Measurements from ENCODE around the gene CALU.

Gene CALU

DNA sequence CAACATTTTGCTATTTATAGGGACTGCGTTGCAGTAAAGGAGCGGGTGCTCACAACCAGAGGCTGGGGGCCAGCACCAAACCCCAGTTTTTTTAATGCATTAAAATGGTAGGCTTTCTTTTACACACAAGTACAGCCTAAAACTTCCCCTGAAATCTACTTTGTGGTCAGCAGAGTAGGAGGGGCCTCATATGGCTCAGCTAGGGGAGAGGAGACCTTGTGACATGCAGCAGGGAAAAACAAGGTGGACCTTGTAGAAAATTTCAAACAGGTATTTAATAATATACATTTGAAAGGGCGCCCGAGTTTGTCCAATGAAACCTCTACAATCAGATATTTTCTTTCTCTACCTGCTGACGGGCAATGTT, 54.0 kb downstream of the CALU start:
- Histone ChIP-seq H3K4me2 (ENCODE audit: low read depth, low read length, poor library complexity, severe bottlenecking) (no peak overlapping the region), H4K20me1 (ENCODE audit: low read depth, low read length) (no peaks in the 10 kb centered on the region), H3K27ac (ENCODE audit: low read depth, low read length) (no peak overlapping the region), H3F3A (ENCODE audit: insufficient read depth) (no peaks in the 10 kb centered on the region), H3K9me3 (ENCODE audit: insufficient read depth, low read length) (no peaks in the 10 kb centered on the region), H3K36me3 (ENCODE audit: low read length) (no peaks in the 10 kb centered on the region), H3K27me3 (ENCODE audit: low read length) (no peaks in the 10 kb centered on the region), H3K9ac (ENCODE audit: low read length) (no peak overlapping the region), H3K4me3 (ENCODE audit: insufficient read depth, low read length, poor library complexity, severe bottlenecking) (no peak overlapping the region), H3K79me2 (ENCODE audit: insufficient read depth, low read length) (no peaks in the 10 kb centered on the region), H3K9me2 (replicated peaks; ENCODE audit: insufficient read depth, low read length) (no peaks in the 10 kb centered on the region), H2AFZ (ENCODE audit: low read depth, low read length, severe bottlenecking) (no peak overlapping the region)
- TF ChIP-seq EZH2phosphoT487 (conservative IDR thresholded peaks at IDR 0.05; ENCODE audit: low read length) = no peak
- TF ChIP-seq CTCF (IDR thresholded peaks at IDR 0.05; ENCODE audit: insufficient read depth, low read length, poor library complexity, severe bottlenecking) = no peak

DNA sequence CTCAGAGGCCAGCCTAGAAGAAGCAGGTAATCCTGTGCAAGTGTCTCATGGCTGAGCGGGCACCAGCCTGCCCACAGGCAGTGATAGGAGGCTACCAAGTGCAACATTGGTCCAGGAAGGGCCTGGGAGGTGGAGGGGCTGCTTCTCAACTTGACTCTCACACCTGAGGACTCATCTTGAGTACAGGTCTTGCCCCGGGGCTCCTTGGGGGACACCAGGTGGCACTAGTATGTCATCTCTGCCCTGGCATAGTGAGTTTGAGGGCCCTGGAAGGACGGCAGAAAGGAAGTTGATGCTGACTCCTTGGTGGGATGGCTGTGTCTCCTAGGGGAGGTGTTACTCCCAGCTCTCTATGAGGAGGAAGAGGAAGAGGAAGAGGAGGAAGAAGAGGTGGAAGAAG, 54.9 kb downstream of the CALU start:
- H3K27me3 ChIP-seq (ENCODE audit: low read length) = no peaks in the 10 kb centered on the region
- no peaks in the 10 kb centered on the region for H3K9me3 ChIP-seq (ENCODE audit: insufficient read depth, low read length)
- H3F3A ChIP-seq (ENCODE audit: insufficient read depth) = no peaks in the 10 kb centered on the region
- H3K9me2 ChIP-seq (replicated peaks; ENCODE audit: insufficient read depth, low read length) = no peaks in the 10 kb centered on the region
- no peaks in the 10 kb centered on the region for H3K36me3 ChIP-seq (ENCODE audit: low read length)
- no peak overlapping the region for H3K27ac ChIP-seq (ENCODE audit: low read depth, low read length)
- no peak overlapping the region for H3K4me3 ChIP-seq (ENCODE audit: insufficient read depth, low read length, poor library complexity, severe bottlenecking)
- no peak overlapping the region for H3K4me2 ChIP-seq (ENCODE audit: low read depth, low read length, poor library complexity, severe bottlenecking)
- H3K79me2 ChIP-seq (ENCODE audit: insufficient read depth, low read length) = no peaks in the 10 kb centered on the region
- TF ChIP-seq EZH2phosphoT487 (conservative IDR thresholded peaks at IDR 0.05; ENCODE audit: low read length) = no peak
- TF ChIP-seq CTCF (IDR thresholded peaks at IDR 0.05; ENCODE audit: insufficient read depth, low read length, poor library complexity, severe bottlenecking) = peak; percentile 39
- no peak overlapping the region for H2AFZ ChIP-seq (ENCODE audit: low read depth, low read length, severe bottlenecking)
- H4K20me1 ChIP-seq (ENCODE audit: low read depth, low read length) = no peaks in the 10 kb centered on the region
- H3K9ac ChIP-seq (ENCODE audit: low read length) = no peak overlapping the region

DNA sequence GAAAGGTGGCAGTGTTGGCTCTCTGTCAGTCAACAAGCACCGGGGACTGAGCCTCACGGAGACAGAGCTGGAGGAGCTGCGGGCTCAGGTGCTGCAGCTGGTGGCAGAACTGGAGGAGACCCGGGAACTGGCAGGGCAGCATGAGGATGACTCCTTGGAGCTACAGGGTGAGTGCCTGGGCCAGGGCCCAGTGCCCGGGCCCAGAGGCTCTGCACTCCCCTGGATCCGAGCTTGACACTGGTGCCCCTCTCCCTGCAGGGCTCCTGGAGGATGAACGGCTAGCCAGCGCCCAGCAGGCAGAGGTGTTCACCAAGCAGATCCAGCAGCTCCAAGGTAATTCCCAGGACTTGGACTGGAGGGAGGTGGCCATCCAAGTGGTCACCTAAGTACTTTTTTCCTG, 55.3 kb downstream of the CALU start:
- H3K9me2 ChIP-seq (replicated peaks; ENCODE audit: insufficient read depth, low read length) = no peaks in the 10 kb centered on the region
- no peak overlapping the region for H3K9ac ChIP-seq (ENCODE audit: low read length)
- H2AFZ ChIP-seq (ENCODE audit: low read depth, low read length, severe bottlenecking) = no peak overlapping the region
- H3K79me2 ChIP-seq (ENCODE audit: insufficient read depth, low read length) = no peaks in the 10 kb centered on the region
- no peak overlapping the region for H3K4me3 ChIP-seq (ENCODE audit: insufficient read depth, low read length, poor library complexity, severe bottlenecking)
- no peak overlapping the region for H3K27ac ChIP-seq (ENCODE audit: low read depth, low read length)
- TF ChIP-seq CTCF (IDR thresholded peaks at IDR 0.05; ENCODE audit: insufficient read depth, low read length, poor library complexity, severe bottlenecking) = no peak
- TF ChIP-seq EZH2phosphoT487 (conservative IDR thresholded peaks at IDR 0.05; ENCODE audit: low read length) = no peak
- H3K36me3 ChIP-seq (ENCODE audit: low read length) = no peaks in the 10 kb centered on the region
- H3F3A ChIP-seq (ENCODE audit: insufficient read depth) = no peaks in the 10 kb centered on the region
- H3K9me3 ChIP-seq (ENCODE audit: insufficient read depth, low read length) = no peaks in the 10 kb centered on the region
- no peak overlapping the region for H3K4me2 ChIP-seq (ENCODE audit: low read depth, low read length, poor library complexity, severe bottlenecking)
- no peaks in the 10 kb centered on the region for H4K20me1 ChIP-seq (ENCODE audit: low read depth, low read length)
- H3K27me3 ChIP-seq (ENCODE audit: low read length) = no peaks in the 10 kb centered on the region

DNA sequence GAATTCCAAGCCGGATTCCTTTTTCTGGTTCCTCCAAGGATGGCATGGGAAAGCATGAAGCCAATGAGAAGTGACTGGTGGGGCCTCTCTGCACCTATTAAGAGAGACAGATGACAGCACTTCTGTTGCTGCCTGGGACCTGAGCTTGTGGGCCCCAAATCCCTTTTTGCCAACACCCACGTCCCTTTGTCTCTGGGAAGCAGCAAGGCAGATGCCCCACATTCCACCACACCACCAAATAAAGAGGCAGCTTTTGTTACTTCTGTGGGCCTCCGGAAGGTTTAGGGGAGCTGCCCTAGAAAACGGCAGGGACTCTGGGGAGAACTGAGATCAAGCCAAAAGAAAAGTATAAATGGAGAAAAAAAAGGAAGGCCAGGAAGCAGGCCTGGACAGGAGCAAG, 56.0 kb downstream of the CALU start:
- Histone ChIP-seq H3K27me3 (ENCODE audit: low read length) (no peaks in the 10 kb centered on the region), H3K36me3 (ENCODE audit: low read length) (no peaks in the 10 kb centered on the region), H2AFZ (ENCODE audit: low read depth, low read length, severe bottlenecking) (no peak overlapping the region), H3K9ac (ENCODE audit: low read length) (no peak overlapping the region), H3K27ac (ENCODE audit: low read depth, low read length) (no peak overlapping the region), H3K4me3 (ENCODE audit: insufficient read depth, low read length, poor library complexity, severe bottlenecking) (no peak overlapping the region), H3K9me2 (replicated peaks; ENCODE audit: insufficient read depth, low read length) (no peaks in the 10 kb centered on the region), H3K4me2 (ENCODE audit: low read depth, low read length, poor library complexity, severe bottlenecking) (no peak overlapping the region), H3K79me2 (ENCODE audit: insufficient read depth, low read length) (no peaks in the 10 kb centered on the region), H3F3A (ENCODE audit: insufficient read depth) (no peaks in the 10 kb centered on the region), H4K20me1 (ENCODE audit: low read depth, low read length) (no peaks in the 10 kb centered on the region), H3K9me3 (ENCODE audit: insufficient read depth, low read length) (no peaks in the 10 kb centered on the region)
- no peak for TF ChIP-seq EZH2phosphoT487 (conservative IDR thresholded peaks at IDR 0.05; ENCODE audit: low read length)
- no peak for TF ChIP-seq CTCF (IDR thresholded peaks at IDR 0.05; ENCODE audit: insufficient read depth, low read length, poor library complexity, severe bottlenecking)

Measured in SU-DHL-6 (cell line).